ENCODE data around the gene KRT71. TPM values are rescaled to one million over a fixed set of nuclear protein-coding genes. Genes with fewer than 3 reads are reported as not detected.

KRT71 gene
- total RNA-seq, 1 donor from 2014 or later = not detected

DNA sequence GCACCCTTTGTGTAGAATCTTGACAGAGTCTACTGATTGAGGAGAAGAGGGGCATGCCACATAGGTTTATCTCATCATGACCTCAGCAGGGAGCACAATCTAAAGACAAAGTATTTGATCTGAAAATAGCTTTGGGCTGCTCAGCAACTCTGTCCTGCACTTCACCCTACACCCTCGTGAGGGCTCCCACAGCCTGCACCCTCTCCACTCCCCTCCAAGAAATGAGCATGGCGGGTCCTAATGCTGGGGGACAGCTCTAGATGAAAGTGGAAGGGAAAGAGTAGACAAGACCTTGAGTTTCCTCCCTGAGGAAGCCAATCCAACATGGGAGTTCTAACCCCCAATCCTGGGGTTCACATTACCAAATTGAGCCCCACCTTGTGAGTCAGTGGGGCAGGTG is 22.0 kb downstream of the KRT71 start:
- Mint-ChIP-seq H3K4me1 (ENCODE audit: unreplicated experiment) (no peaks in the 10 kb centered on the region), H3K4me3 (ENCODE audit: unreplicated experiment) (no peak overlapping the region), H3K36me3 (ENCODE audit: unreplicated experiment) (no peaks in the 10 kb centered on the region), H3K9me3 (ENCODE audit: unreplicated experiment) (no peaks in the 10 kb centered on the region), H3K27me3 (ENCODE audit: unreplicated experiment) (peaks cover 29% of the 10 kb centered on the region), H3K27ac (ENCODE audit: unreplicated experiment) (no peak overlapping the region)
- no peak for DNase-seq (ENCODE audit: extremely low spot score, unreplicated experiment)
- TF ChIP-seq CTCF (IDR thresholded peaks at IDR 0.05) = no peak

DNA sequence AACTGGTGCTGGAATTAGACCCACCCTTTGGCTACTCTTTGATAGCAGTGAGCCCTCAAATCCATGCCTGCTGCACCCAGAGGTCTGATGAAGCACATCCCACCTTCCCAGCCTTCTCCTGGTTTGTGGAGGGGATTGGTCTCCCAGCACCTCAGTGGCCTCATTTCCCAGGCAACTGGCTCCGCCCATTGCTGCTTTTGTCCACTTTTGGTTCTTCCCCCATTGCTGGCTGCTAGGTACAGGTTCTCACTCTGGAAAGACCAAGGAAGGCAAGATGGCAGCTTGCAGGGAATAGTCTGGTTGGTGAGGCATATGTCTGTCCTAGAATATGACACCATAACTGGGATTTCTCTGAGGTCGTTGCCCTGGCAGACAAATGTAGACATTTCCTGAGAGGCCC is 22.6 kb downstream of the KRT71 start:
- no peak overlapping the region for H3K27ac Mint-ChIP-seq (ENCODE audit: unreplicated experiment)
- H3K27me3 Mint-ChIP-seq (ENCODE audit: unreplicated experiment) = peaks cover 32% of the 10 kb centered on the region
- no peaks in the 10 kb centered on the region for H3K9me3 Mint-ChIP-seq (ENCODE audit: unreplicated experiment)
- H3K4me3 Mint-ChIP-seq (ENCODE audit: unreplicated experiment) = no peak overlapping the region
- no peak for DNase-seq (ENCODE audit: extremely low spot score, unreplicated experiment)
- H3K36me3 Mint-ChIP-seq (ENCODE audit: unreplicated experiment) = no peaks in the 10 kb centered on the region
- H3K4me1 Mint-ChIP-seq (ENCODE audit: unreplicated experiment) = no peaks in the 10 kb centered on the region
- no peak for TF ChIP-seq CTCF (IDR thresholded peaks at IDR 0.05)

GRCh38 chr12:52529846-52530245 is 23.1 kb downstream of the KRT71 start:
- DNase-seq (ENCODE audit: extremely low spot score, unreplicated experiment) = no peak

DNA sequence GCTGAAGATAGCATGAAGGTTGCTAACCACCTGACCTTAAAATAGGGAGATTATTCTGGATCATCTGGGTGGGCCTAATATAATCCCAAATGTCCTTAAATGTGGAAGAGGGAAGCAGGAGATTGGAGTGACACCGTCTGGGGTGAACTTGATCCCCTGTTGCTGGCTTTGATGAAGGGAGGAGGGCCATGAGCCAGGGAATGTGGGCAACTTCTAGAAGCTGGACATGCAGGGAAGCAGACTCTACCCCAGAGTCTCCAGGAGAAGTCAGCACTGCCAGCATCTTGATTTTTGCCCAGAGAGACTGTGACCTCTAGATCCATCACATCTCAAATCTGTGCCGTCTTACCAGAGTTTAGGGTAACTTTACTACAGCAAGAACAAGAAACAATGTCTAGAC is 23.5 kb downstream of the KRT71 start:
- Mint-ChIP-seq H3K9me3 (ENCODE audit: unreplicated experiment) (no peaks in the 10 kb centered on the region), H3K27me3 (ENCODE audit: unreplicated experiment) (peaks cover 29% of the 10 kb centered on the region), H3K36me3 (ENCODE audit: unreplicated experiment) (no peaks in the 10 kb centered on the region), H3K4me1 (ENCODE audit: unreplicated experiment) (no peaks in the 10 kb centered on the region), H3K4me3 (ENCODE audit: unreplicated experiment) (no peak overlapping the region), H3K27ac (ENCODE audit: unreplicated experiment) (no peak overlapping the region)
- TF ChIP-seq CTCF (IDR thresholded peaks at IDR 0.05) = no peak
- no peak for DNase-seq (ENCODE audit: extremely low spot score, unreplicated experiment)

More at GRCh38 chr12:52529846-52530245, 23.1 kb downstream of the KRT71 start:
- Mint-ChIP-seq H3K4me3 (ENCODE audit: unreplicated experiment) (no peak overlapping the region), H3K36me3 (ENCODE audit: unreplicated experiment) (no peaks in the 10 kb centered on the region), H3K27ac (ENCODE audit: unreplicated experiment) (no peak overlapping the region), H3K27me3 (ENCODE audit: unreplicated experiment) (peaks cover 32% of the 10 kb centered on the region), H3K9me3 (ENCODE audit: unreplicated experiment) (no peaks in the 10 kb centered on the region), H3K4me1 (ENCODE audit: unreplicated experiment) (no peaks in the 10 kb centered on the region)
- no peak for TF ChIP-seq CTCF (IDR thresholded peaks at IDR 0.05)

DNA sequence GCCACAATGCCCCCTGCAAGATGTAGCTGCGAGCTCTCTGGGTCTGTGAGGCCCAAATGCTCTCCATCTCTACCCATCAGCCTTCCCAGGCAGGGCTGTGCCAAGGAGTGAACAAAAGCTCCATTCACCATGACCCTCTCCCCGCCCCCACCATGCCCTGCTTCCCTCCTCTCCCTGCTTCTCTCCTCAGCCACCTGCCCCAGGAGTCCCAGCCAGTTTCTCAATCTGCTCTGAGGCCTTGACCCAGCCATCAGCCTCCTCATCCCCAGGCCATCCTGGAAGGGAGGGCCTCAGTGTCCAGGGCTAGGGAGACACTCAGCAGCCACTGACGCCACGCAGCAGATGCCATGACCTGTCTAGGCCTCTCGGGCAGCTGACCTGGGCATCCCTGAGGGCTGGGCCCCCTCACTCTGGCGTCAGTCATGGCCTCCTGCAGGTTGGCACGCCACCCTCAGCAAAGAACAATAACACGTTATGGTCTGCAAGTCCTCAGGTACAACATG is 24.3 kb downstream of the KRT71 start:
- Mint-ChIP-seq H3K4me1 (ENCODE audit: unreplicated experiment) (no peaks in the 10 kb centered on the region), H3K4me3 (ENCODE audit: unreplicated experiment) (no peak overlapping the region), H3K27me3 (ENCODE audit: unreplicated experiment) (peaks cover 26% of the 10 kb centered on the region), H3K27ac (ENCODE audit: unreplicated experiment) (no peak overlapping the region), H3K36me3 (ENCODE audit: unreplicated experiment) (no peaks in the 10 kb centered on the region), H3K9me3 (ENCODE audit: unreplicated experiment) (no peaks in the 10 kb centered on the region)
- DNase-seq (ENCODE audit: extremely low spot score, unreplicated experiment) = peak; percentile 62
- TF ChIP-seq CTCF (IDR thresholded peaks at IDR 0.05) = no peak
